AG08396 (cell line): ENCODE measurements around the gene PPP1R3F.

Experiments used
- DNase-seq: peaks from one replicate; pipeline ENCODE4 v3.0.0; 2012; ENCODE audit warnings: low spot score, mixed read lengths

The PPP1R3F gene

GRCh38 chrX:49269767-49270248 lies at the start of gene PPP1R3F:
Gene PPP1R3F, plus strand, starts transcription at chrX:49269793. Its CDS starts 77 bp downstream, at chrX:49269870.
- peak; percentile 39 for DNase-seq

DNA sequence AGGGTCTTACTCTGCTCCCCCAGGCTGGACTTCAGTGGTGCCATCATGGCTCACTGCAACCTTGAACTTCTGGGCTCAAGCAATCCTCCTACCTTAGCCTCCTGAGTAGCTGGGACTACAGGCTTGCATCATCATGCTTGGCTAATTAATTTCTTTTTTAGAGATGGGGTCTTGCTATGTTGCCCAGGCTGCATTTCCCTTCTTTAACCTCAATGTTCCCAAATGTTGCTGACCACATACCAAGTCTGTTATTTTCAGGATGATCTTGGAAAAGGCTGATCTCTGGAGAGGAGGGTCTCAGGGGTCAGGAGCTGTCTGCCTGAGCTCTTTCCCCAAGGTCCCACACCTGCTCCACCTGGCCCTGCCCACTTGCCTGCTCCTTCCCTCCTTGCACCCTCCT lies 49.5 kb upstream of the PPP1R3F start:
- no peak for DNase-seq

- DNase-seq = no peak
Measured at GRCh38 chrX:49221868-49222267, 47.7 kb upstream of the PPP1R3F start.

GRCh38 chrX:49225858-49226257 lies 43.7 kb upstream of the PPP1R3F start:
- DNase-seq = no peak

DNA sequence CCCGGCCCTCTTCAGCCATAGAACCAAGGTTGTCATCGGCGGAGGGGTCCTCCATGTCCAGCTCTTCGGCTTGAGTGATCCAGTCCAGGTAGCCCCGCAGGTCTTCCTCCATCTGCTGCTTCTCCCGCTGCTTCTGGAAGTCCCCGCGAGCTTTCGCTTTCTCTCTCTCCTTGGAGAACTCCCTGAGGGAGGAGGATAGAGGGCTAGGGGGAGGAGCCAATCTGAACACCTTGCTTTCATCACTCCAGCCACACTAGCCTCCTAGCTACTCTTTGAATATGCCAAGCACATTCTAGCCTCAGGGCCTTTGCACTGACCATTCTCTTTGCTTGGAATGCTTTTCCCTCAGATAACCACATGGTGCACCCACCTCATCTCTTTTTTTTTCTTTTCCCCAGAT lies 42.6 kb upstream of the PPP1R3F start:
- no peak for DNase-seq

DNA sequence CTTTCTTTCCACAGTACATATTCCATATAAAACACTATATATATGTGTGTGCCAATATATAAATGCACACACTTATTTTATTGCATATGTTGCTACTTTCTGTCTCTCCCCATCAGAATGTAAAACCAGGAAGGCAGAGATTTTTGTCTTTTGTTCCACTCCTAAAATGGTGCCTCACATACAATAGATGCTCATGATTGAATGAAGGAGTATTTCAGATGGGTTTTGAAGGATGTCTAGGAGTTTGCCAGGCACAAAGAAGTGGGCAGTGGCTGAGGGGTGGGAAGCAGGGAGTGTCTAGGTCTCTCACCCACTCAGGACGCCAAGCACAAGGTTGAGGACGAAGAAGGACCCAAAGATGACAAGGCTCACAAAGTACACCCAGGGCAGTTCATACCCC lies 41.9 kb upstream of the PPP1R3F start:
- DNase-seq = no peak

- DNase-seq = no peak
Measured at GRCh38 chrX:49228185-49228584, 41.4 kb upstream of the PPP1R3F start.

GRCh38 chrX:49230500-49231232 lies 38.9 kb upstream of the PPP1R3F start:
- DNase-seq = no peak

DNA sequence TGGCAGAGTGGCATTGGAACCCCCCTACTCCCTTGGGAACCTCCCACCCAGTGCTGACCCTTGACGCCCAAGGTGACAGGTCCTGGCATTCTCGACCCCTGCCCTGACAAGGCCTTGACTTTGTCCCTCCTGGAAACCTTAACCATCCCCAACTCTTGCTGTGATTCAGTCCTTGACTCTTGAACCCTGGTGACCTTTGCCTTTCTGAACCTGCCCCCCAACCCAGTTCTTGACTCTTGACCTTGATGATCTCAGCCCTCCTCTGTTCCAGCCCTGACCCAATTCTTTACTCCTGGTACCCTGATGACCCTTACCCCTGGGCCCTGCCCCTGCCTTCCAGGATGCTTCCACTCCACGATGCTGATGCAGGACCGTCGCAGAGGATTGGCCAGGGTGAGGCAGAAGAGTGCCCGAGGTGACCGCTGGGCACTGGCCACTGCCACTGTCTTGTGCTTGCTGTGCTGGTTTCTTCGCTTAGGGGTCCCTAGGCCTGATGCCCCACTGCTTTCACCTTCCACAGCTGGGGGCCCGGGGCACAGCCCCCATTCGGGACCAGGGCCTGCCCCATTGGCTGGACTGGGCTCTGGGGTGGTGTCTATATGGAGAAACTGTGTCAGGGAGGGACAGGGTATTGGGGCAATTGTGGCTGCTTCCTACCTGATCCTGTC lies 38.1 kb upstream of the PPP1R3F start:
- DNase-seq = no peak

GRCh38 chrX:49232525-49232924 lies 37.1 kb upstream of the PPP1R3F start:
- DNase-seq = no peak

DNA sequence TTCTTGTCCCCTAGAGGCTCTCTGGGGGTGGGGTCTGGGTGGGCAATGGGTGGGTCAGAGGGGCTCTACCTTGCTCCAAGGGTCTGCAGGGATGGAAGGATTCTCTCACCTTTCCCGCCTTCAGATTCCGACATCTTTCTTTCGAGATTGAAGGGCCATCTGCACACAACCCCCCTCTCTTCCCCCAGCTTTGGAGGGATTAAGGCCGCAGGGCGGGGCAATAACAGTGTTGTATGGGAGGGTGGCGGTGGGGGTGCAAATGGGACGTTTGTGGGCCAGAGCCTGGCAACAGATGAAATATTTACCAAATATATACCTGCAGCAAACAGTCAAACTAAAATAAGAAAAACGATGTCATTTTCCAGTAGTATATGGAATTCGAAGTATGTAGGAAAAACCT lies 36.4 kb upstream of the PPP1R3F start, which contains the start of gene CACNA1F:
TSS of gene CACNA1F (minus strand) at position 165 of the 400 bp plus-strand sequence. CDS start at position 134, 31 bp downstream.
- no peak for DNase-seq

- DNase-seq = no peak
Measured at GRCh38 chrX:49233887-49234555, 35.6 kb upstream of the PPP1R3F start.

DNA sequence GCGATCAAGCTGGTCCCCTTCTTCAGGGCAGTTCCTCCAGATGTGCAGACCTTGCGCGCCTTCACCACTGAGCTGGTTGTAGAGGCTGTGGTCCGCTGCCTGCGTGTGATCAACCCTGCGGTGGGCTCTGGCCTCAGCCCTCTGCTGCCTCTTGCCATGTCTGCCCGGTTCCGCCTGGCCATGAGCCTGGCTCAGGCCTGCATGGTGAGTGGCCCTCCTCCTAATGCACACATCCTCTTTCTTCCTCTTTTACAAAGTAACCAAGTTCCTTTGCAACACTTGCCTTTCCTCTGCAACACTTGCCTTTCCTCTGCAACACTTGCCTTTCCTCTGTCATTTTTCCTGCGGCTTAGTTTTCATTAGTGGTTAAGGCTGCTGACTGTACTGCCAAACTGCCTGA lies 32.5 kb upstream of the PPP1R3F start:
- DNase-seq = no peak

DNA sequence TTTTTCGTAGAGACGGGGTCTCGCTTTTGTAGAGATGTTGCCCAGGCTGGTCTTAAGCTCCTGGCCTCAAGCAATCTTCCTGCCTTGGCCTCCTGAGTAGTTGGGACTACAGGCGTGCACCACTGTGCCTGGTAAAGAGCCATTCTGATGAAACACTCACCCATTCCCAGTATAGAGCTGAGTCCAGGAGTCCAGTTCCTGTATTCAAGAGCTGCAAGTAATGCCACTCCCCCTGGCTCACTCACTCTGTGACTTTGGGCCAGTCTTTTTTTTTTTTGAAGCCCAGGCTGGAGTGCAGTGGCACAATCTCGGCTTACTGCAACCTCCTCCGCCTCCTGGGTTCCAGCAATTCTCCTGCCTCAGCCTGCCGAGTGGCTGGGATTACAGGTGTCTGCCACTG lies 30.9 kb upstream of the PPP1R3F start:
- DNase-seq = no peak

GRCh38 chrX:49242545-49243066 lies 27.0 kb upstream of the PPP1R3F start:
- no peak for DNase-seq

GRCh38 chrX:49243166-49243565 lies 26.4 kb upstream of the PPP1R3F start:
- DNase-seq = no peak

DNA sequence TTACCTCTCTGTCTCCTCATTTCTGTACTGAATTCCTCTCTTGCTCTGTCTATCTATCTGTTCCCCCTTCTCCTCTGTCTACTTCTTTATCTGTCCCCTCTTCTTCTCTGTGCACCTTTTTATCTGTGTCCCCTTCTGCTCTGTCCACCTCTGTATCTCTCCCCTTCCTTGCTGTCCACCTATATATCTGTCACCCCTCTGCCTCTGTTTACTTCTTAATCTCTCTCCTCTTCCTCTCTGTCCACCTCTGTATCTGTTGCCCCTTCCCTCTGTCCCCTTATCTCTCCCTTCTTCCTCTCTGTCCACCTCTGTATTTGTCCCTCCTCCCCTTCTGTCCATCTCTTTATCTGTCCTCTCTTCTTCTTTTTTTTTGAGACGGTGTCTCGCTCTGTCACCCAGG lies 25.4 kb upstream of the PPP1R3F start:
- no peak for DNase-seq

DNA sequence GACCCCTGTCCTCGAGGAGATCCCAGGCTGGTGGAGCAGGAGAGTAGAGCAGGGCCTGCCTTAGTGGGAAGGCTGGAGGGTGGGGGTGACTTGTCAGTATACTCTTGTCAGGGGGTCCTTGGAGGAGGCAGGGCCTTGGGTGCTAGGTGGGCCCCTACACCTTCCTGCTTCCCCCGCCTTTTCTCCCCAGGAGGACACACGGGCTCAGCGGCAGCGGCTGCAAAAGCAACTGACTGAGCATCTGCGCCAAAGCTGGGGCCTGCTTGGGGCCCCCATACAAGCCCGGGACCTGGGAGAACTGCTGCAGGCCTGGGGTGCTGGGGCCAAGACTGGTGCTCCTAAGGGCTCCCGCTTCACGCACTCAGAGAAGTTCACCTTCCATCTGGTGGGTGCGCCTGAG lies 23.1 kb upstream of the PPP1R3F start:
- no peak for DNase-seq

DNA sequence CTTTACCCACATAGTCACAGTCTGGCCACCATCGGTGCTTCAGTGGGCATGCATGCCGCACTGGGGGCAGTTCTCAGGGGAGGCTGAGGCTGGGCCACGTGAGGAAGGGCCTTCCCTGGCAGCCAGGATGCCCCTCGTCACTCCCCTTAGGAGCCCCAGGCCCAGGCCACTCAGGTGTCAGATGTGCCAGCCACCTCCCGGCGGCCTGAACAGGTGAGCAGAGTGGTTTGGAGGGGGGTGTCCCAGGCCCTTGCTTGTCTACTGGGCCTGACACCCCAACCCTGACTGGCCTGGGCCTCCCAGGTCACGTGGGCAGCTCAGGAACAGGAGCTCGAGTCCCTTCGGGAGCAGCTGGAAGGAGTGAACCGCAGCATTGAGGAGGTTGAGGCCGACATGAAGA lies 22.2 kb upstream of the PPP1R3F start:
- no peak for DNase-seq

DNA sequence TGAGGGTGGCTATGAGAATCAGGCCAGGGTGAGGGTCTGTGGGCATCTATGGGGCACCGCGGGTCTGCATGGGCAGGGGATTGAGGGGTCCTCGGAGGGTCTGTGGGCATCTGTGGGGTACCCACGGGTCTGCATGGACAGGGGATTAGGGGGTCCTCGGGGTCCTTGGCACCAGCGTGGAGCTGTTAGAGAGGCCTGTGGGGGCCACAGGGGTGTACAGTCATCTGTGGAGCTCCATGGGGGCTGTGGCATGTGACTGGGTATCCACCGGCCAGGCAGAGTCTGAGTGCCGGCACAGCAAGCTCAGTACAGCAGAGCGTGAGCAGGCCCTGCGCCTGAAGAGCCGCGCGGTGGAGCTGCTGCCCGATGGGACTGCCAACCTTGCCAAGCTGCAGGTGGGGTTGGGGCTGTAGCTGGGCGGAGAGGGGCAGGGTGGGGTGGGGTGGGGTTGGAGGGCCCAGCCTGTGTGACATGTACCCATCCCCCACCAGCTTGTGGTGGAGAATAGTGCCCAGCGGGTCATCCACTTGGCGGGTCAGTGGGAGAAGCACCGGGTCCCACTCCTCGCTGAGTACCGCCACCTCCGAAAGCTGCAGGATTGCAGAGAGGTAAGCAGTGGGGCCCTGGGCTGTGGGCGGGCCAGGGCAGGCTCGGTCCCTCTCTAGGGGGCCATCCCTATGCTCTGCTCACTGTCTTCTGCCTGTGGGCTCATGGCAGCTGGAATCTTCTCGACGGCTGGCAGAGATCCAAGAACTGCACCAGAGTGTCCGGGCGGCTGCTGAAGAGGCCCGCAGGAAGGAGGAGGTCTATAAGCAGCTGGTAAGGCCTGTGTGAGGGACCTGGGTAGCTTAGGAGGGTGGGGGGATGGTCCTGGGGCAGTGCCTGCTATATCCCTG lies 21.4 kb upstream of the PPP1R3F start:
- DNase-seq = no peak

GRCh38 chrX:49249071-49249470 lies 20.5 kb upstream of the PPP1R3F start:
- DNase-seq = no peak

DNA sequence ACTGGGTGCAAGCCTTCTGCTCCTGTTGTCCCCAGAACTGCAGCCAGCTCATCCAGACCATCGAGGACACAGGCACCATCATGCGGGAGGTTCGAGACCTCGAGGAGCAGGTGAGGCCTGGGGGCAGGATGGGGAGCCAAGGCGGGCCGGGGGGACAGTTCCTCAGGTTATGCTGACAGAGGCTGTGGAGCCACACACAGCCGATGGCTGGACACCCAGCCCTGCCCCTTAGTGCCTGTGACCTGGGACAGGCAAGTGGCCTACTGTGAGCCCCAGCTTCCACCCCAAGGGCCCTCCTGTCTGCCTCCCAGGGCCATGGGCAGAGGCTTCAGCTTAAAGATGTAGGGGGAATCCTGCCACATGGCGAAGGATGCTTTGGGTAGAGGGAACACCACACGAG lies 20.0 kb upstream of the PPP1R3F start:
- no peak for DNase-seq
